ENCODE measurements around the gene CRYGC.
A peak's percentile ranks its signal among the peaks of the same experiment; 100 is the strongest.
"Not testable (repeated sequence)": the region's sequence is repeated elsewhere in the genome, so short reads cannot be mapped to it uniquely, and the experiment has no call there.

CRYGC gene, protein sequence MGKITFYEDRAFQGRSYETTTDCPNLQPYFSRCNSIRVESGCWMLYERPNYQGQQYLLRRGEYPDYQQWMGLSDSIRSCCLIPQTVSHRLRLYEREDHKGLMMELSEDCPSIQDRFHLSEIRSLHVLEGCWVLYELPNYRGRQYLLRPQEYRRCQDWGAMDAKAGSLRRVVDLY

DNA sequence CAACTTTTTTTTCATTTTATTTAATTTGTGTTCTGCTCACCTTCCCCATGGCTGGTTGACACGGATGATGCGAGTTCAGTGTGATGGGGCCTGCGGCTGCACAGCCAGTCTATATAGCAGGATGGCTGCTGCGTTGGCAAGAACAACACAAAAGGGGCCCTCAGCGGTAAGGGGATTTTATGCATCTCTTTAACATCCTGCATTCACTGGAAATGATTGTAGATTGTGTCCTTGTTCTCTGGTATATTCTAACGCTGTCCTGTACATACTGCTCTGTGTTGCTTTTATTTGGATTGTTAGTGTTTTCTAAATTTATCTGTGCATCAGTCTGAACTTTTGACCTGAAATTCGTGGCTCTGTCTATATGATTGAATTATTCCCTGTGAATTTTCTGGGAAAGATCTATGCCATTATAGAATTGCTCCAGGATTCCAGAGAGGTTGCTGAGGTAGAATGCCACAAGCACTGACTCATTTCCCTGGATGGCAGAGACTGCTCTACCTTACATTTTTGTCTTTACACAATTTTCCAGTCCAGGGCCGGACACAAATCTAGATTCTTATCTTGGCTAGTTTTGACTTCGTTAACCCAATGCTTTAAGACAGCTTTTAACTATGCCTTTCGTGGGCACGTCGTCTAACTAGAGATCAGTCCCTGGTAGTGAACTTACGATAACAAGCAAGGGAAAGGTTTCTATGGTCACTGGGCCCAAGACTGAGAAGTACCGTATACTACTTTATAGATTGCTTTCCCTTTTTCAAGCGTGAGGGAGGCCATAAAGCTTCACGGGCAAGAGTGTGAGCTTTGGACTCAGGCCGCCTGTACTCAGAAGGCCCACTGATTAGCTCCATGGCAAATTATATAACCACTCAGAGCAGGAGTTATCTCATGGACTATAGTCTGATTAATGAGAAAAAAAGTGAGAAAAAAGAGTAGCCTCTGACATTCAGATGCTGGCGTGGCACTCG lies at the start of gene CRYGC:
Gene CRYGC, minus strand, starts transcription at position 85 of the 968 bp plus-strand sequence. Its CDS starts 36 bp downstream, at position 49.
- no peak for DNase-seq

DNA sequence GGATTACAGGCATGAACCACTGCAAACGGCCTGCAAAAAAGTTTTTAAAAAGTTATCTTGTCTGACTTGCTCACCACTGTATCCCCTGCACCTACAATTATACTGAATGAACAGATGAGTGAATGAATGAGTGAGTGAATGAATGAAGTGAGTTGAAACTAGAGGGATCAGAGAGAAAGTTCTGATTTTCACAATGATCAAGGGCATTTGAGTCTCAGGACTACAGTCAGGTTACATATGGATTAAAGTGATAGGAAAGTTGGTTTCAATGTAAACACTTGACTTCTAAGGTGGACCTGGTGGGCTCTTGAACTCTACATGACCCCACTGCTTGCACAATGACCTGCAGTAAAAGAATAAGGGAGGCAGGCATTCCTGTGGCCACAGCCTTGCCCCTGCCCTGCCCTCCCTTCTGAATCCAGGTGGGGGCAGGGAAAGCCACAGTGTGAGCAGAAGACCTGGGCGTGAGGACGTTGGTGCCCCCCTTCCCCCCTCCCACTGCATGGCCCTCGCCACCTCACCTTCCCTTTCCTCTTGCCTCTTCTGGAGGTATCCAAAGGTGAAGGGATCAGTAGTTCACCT lies 49.5 kb upstream of the CRYGC start:
- no peak for DNase-seq

DNA sequence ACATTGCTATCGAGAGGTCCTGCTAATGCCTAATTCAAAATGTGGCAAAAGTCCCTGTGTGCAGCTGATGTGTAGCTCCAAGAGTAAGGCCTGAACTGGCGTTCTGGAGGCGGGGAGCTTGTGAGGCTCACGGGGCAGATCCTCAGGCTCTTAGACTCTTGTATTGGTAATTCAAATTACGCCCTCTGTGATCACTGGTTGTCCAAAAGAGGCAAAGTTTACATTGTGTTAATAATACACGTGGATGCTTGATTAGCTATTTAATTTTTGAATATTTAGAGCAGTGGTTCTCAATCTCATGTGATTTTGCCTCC lies 46.2 kb upstream of the CRYGC start:
- no peak for DNase-seq

DNA sequence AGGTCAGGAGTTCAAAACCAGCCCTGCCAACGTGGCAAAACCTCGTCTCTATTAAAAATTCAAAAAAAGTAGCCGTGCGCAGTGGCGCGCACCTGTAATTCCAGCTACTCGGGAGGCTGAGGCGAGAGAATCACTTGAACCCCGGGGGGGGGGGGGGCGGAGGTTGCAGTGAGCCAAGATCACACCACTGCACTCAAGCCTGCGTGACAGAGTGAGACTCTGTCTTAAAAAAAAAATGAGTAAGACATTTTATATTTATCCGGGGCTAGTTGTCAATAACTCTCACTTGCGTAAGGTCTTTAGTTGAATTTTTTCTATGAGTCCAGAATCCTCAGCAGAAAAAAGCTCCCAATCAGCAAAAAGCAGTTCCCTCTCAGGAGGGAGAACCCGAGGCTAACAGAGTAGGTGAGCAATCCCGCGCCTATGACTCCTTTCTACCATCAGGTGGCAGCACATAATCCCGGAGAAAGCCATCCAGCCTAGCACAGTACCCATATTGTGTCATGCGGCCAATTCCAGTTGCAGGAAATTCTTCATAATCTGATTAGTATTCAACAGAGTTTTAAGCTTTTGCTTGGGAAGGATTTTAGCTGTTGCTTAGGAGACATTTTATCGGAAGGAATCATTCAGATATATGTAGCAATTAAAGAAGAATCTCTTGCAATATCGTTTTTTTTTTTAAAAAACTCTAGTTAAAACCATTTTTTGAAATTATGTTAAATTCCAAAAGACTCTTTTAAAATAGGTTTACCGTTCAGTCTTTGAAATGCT lies 45.6 kb upstream of the CRYGC start:
- DNase-seq = peak; percentile 28

DNA sequence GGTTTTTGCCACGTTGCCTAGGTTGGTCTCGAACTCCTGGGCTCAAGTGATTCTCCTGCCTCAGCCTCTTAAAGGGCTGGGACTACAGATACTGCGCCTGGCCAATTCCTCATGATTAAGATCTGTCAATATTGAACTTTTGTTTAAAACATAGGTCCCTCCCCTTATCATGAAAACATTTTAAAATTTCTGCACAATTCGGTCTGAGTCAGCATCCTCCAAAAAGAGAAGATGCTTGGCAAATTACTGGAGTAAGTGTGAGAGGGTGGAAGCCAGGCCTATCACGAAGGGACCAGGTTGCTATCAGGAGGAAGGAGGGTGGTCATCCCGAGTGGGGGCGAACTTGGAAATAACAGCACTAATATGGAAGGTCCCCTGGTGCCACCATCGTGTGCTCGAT lies 44.5 kb upstream of the CRYGC start:
- DNase-seq = no peak

DNA sequence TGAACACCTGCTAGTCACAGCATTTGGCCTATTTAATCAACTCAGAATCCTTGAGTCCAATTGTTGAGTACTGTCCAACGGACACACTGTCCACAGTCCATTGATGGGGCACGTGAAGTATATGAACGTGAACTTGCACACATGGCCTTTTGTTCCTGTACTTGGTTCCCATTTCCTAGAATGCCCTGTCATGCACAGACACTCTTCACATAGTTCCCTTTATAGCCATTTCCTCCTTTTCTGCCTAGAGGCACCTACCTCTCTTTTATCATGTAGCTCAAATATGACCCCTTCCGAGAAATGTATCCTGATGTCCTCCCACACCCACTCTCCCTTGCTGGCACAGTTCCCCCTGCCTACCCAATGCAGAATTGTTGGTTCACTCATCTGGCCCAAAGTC lies 42.5 kb upstream of the CRYGC start:
- no peak for DNase-seq

DNA sequence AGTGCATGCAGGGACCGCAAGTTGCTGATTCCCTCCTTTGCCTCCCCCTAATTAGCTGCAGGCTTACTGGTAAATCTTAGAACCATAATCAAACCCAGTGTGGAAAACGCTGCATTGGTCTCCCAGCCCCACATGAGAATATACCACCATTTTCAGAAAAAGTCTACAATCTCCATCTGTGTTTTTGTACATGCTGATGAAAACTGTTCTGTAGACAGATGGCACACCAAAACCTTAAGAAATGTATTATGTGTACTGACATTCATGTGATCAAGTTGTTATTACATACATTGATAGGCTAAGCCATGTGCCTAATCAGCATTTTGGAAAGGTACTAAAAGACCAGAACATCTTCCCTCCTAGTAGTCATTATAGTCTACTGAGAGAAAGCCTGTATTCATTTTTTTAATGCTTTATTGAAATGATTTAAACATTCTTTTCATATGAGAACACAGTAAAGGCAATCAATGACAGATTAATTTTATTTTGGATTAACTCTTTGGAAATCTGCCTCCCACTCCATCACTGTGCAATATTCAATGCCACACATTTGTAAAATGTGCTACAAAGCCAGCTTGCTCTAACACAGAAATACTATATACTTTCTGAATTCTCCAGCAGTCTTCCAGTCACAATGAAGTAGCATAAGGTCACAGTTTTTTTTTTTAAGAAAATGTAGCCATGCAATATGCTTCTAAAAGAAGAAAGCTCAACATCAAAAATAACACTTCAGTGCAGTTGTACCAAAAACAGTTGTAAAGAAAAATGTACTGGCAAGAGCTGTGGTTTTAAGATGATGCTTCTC lies 35.5 kb upstream of the CRYGC start:
- DNase-seq = no peak

DNA sequence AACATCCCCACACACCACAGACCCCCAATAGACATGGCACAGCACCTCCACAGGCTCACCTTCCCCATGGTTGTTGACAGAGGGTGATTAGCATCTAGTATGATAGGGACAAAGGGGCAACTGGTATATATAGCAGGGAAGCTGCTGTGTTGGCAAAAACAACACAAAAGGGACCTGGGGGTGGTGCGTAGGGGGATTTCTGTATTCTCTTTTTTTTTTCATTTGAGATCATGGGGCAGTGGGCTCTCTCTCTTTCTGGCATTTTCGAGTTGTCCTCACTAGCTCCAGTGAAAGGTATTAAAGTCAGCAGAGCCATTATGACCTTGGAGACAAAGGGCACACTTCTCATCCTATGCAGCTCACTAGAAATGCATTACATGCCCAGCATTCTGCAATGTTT lies 33.9 kb upstream of the CRYGC start, which contains the start of gene CRYGA:
Gene CRYGA, minus strand, starts transcription at position 101 of the 400 bp plus-strand sequence. Its CDS starts 33 bp downstream, at position 68.
- DNase-seq = no peak

- no peak for DNase-seq
These were observed 26.8 kb upstream of the CRYGC start for GRCh38 chr2:208156439-208156838.

GRCh38 chr2:208153156-208153555 lies 23.5 kb upstream of the CRYGC start:
- no peak for DNase-seq

- DNase-seq = no peak
These were observed 21.3 kb upstream of the CRYGC start for GRCh38 chr2:208150956-208151355.

- no peak for DNase-seq
These were observed 20.5 kb upstream of the CRYGC start for GRCh38 chr2:208150094-208150493.

- DNase-seq = no peak
These were observed 19.2 kb upstream of the CRYGC start for GRCh38 chr2:208148803-208149202.

DNA sequence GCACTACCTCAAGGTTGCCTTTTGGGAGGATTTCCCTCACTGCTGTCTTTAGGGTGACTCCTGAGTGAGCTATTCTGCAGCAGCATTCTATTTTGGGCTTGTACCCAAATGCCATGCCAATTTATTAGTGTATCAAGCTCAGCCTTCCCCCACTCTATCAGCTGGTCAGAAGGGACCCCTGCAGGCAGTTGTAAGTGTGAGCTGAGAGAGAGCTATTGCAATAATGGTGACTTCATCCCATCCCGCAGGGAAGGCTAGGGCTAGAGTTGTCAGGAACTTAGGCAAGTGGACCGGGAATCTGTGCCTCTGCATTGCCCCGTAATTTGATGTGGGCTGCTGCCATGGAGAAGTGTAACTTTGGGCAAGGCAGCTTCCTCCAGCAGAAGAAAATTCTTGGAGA lies 18.1 kb upstream of the CRYGC start:
- no peak for DNase-seq

- no peak for DNase-seq
These were observed 17.4 kb upstream of the CRYGC start for GRCh38 chr2:208147008-208147407.

GRCh38 chr2:208146006-208146405 lies 16.4 kb upstream of the CRYGC start, which contains the start of gene CRYGB:
TSS of gene CRYGB (minus strand) at chr2:208146158. CDS start at chr2:208146120, 38 bp downstream.
- no peak for DNase-seq

DNA sequence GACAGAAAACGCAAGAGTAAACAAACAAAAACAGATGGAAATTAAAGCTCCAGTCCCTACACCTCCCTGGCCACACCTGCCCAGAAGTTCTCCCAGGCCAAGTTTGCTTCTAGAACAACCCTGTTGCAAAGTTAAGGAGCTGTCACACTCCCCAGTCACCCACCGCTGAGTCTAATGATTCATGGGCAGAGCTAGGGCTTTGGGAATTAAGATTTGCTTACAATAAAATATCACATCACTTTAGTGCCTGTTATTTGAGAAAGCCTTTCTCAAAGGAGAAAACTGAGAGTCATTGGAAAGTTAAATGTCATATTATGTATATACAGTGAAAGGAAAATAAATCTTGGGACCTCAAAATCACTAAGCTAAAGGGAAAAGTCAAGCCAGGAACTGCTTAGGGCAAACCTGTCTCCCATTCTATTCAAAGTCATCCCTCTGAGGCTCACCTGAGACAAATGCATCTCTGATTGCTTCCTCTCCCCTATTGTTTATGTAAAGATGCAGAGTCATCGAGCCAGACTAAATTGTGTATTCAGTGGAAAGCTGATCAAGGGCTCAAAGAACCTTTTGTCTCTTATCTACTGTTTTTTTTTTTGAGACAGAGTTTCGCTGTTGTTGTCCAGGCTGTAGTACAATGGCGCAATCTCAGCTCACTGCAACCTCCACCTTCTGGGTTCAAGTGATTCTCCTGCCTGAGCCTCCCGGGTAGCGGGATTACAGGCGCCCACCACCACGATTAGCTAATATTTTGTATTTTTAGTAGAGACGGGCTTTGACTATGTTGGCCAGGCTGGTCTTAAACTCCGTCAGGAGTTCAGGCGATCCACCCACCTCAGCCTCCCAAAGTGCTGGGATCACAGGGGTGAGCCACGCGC lies 13.5 kb upstream of the CRYGC start:
- DNase-seq = no peak

GRCh38 chr2:208142240-208142924 lies 12.8 kb upstream of the CRYGC start:
- no peak for DNase-seq

GRCh38 chr2:208139447-208139846 lies 9.8 kb upstream of the CRYGC start:
- DNase-seq = no peak

GRCh38 chr2:208138334-208138733 lies 8.7 kb upstream of the CRYGC start:
- not testable (repeated sequence) for DNase-seq

DNA sequence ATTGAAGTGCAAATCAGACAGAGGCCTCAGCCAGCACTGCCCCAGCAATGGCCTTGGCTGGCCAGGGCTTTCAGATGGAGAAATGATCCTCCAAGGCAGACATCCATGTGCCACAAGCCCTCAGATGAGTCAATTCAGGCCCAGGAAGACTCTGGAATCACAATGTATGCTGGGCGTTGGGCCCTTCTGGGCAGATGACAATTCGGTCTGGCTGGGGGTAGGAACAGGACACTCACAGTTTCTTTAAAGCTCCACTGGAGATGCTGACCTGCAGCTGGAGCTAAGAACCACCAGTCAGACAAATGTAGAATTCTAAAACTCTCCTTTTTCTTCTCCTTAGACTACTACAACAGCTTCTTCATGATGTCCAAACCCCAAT lies 7.1 kb upstream of the CRYGC start:
- no peak for DNase-seq

All from NCI-H187 treated with DMSO at 0.1 percent for 48 hours (cell line).